DOHH2 (cell line): ENCODE data around the gene ITPK1.

Experiments used
- H3F3A ChIP-seq: fragments of 200-600 bp; sonication (generic), shearing (Covaris generic); 2 replicates; pipeline ENCODE4 v1.6.0; 2016; ENCODE audit warnings: antibody characterized with exemption, mild to moderate bottlenecking; ENCODE audit not compliant: control insufficient read depth, insufficient read depth
- H3K27ac ChIP-seq: fragments of 200-600 bp; sonication (generic); 2 replicates; pipeline ENCODE4 v1.5.1; 2014; ENCODE audit warnings: low read depth, mild to moderate bottlenecking, low read length, moderate library complexity
- H3K27me3 ChIP-seq: fragments of 200-600 bp; sonication (generic); 2 replicates; pipeline ENCODE4 v1.6.1; 2014; ENCODE audit warnings: mild to moderate bottlenecking, low read length, mixed read lengths; ENCODE audit not compliant: control insufficient read depth
- H3K36me3 ChIP-seq: fragments of 200-600 bp; sonication (generic); 2 replicates; pipeline ENCODE4 v1.6.1; 2014; ENCODE audit warnings: mild to moderate bottlenecking, low read length, moderate library complexity, mixed read lengths; ENCODE audit not compliant: control insufficient read depth
- H3K4me1 ChIP-seq: fragments of 200-600 bp; sonication (generic); 2 replicates; pipeline ENCODE4 v1.6.1; 2014; ENCODE audit warnings: mild to moderate bottlenecking, low read length, mixed read lengths; ENCODE audit not compliant: control insufficient read depth
- H3K4me2 ChIP-seq: fragments of 200-600 bp; sonication (generic); 2 replicates; pipeline ENCODE4 v1.6.0; 2014; ENCODE audit warnings: mild to moderate bottlenecking, low read length, moderate library complexity
- H3K4me3 ChIP-seq: fragments of 200-600 bp; sonication (generic); 2 replicates; pipeline ENCODE4 v1.5.1; 2014; ENCODE audit warnings: mild to moderate bottlenecking, low read length, mixed read lengths
- H3K79me2 ChIP-seq: fragments of 200-600 bp; sonication (generic); 2 replicates; pipeline ENCODE4 v1.6.1; 2014; ENCODE audit warnings: mild to moderate bottlenecking, low read length, mixed read lengths; ENCODE audit not compliant: control insufficient read depth
- H3K9me2 ChIP-seq: fragments of 200-600 bp; sonication (generic); replicated peaks from 2 replicates; pipeline ENCODE4 v1.6.1; 2014; ENCODE audit warnings: mild to moderate bottlenecking, low read length, mixed read lengths; ENCODE audit not compliant: control insufficient read depth
- H3K9me3 ChIP-seq: fragments of 200-600 bp; sonication (generic); 2 replicates; pipeline ENCODE4 v1.6.1; 2014; ENCODE audit warnings: antibody characterized with exemption, low read length, mixed read lengths; ENCODE audit not compliant: control insufficient read depth, insufficient read depth
- H4K20me1 ChIP-seq: fragments of 200-600 bp; sonication (generic); 2 replicates; pipeline ENCODE4 v1.6.0; 2014; ENCODE audit warnings: low read depth, mild to moderate bottlenecking, antibody characterized with exemption, low read length, moderate library complexity; ENCODE audit not compliant: control insufficient read depth, insufficient read depth
- CTCF ChIP-seq: fragments of 200-600 bp; sonication (generic); IDR thresholded peaks from one replicate; pipeline ENCODE4 v1.5.1; 2014; ENCODE audit warnings: antibody characterized with exemption, mild to moderate bottlenecking, low read depth, low read length; ENCODE audit not compliant: poor library complexity, severe bottlenecking
- EZH2phosphoT487 ChIP-seq: fragments of 200-600 bp; sonication (generic); IDR thresholded peaks from 2 replicates; pipeline ENCODE4 v1.6.1; 2017; ENCODE audit warnings: borderline replicate concordance, mild to moderate bottlenecking, antibody characterized with exemption, low read length, moderate library complexity, mixed read lengths

Gene ITPK1

GRCh38 chr14:93044556-93044955 lies 71.2 kb downstream of the ITPK1 start:
- Histone ChIP-seq H3K9me3 (no peaks in the 10 kb centered on the region), H3K27me3 (no peaks in the 10 kb centered on the region), H3K36me3 (no peaks in the 10 kb centered on the region), H3F3A (no peaks in the 10 kb centered on the region), H3K9me2 (no peaks in the 10 kb centered on the region), H3K27ac (no peak overlapping the region), H3K4me3 (no peak overlapping the region), H3K4me1 (no peaks in the 10 kb centered on the region), H3K4me2 (no peak overlapping the region), H4K20me1 (no peaks in the 10 kb centered on the region), H3K79me2 (no peaks in the 10 kb centered on the region)
- no peak for TF ChIP-seq CTCF
- no peak for TF ChIP-seq EZH2phosphoT487

- Histone ChIP-seq H3K9me2 (no peaks in the 10 kb centered on the region), H3K4me2 (no peak overlapping the region), H3K4me1 (no peaks in the 10 kb centered on the region), H3K4me3 (no peak overlapping the region), H3K9me3 (no peaks in the 10 kb centered on the region), H3K27me3 (no peaks in the 10 kb centered on the region), H3K79me2 (no peaks in the 10 kb centered on the region), H3F3A (no peaks in the 10 kb centered on the region), H3K36me3 (no peaks in the 10 kb centered on the region), H3K27ac (no peak overlapping the region), H4K20me1 (no peaks in the 10 kb centered on the region)
- TF ChIP-seq CTCF, result no peak
Observed at GRCh38 chr14:93044121-93044520, 71.6 kb downstream of the ITPK1 start.

- Histone ChIP-seq H3K27ac (no peak overlapping the region), H3K36me3 (no peaks in the 10 kb centered on the region)
Observed at GRCh38 chr14:93042968-93043940, 72.5 kb downstream of the ITPK1 start.

More at GRCh38 chr14:93042968-93043940, 72.5 kb downstream of the ITPK1 start:
- Histone ChIP-seq H3K9me3 (no peaks in the 10 kb centered on the region), H3K79me2 (no peaks in the 10 kb centered on the region), H3K9me2 (no peaks in the 10 kb centered on the region), H3K27me3 (no peaks in the 10 kb centered on the region), H3K4me2 (no peak overlapping the region), H3F3A (no peaks in the 10 kb centered on the region), H3K4me1 (no peaks in the 10 kb centered on the region), H4K20me1 (no peaks in the 10 kb centered on the region), H3K4me3 (no peak overlapping the region)
- no peak for TF ChIP-seq EZH2phosphoT487
- no peak for TF ChIP-seq CTCF
